ENCODE data around the gene GNG7. TPM values are rescaled to one million over a fixed set of nuclear protein-coding genes. Genes with fewer than 3 reads are reported as not detected.
"Not testable (repeated sequence)": the region's sequence is repeated elsewhere in the genome, so short reads cannot be mapped to it uniquely, and the experiment has no call there.

GNG7 gene
- total RNA-seq, 2 donors from 2014 or later = 12.3 to 12.4 TPM

DNA sequence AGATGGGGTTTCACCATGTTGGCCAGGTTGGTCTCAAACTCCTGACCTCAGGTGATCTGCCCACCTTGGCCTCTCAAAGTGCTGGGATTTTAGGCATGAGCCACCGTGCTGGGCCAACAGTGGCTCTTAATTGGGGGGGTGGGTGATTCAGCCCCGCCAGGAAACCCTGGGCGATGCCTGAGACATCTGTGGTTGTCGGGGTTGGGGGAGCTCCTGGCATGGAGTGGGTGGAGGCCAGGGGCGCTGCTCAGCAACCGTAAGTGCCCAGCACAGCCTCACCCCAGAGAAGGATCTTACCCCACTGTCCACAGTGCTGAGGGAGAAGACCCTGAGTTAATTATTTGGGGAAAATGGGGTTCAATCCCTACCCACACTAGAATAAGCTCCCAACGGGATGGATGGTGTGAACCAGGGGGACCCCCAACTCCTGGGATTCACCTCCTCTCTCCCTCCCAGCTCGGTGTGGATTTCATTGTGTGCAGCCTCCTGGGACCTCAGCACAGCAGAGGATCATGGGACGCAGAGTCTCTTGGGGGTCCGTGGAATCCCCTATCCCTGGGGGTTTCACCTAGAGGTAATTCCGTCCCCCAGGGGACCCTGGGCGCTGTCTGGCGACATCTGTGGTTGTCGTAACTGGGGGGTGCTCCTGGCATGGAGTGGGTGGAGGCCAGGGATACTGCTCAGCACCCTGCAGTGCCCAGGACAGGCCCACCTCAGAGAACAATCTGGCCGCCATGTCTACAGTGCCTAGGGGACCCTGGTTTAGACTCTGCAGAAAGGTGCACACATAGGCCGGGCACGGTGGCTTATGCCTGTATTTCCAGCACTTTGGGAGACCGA, 157.7 kb downstream of the GNG7 start:
- Histone ChIP-seq H3K36me3 (ENCODE audit: control insufficient read depth, insufficient read depth, low read length) (no peaks in the 10 kb centered on the region), H3K4me3 (ENCODE audit: low read length) (no peak overlapping the region), H3K4me1 (ENCODE audit: control insufficient read depth, insufficient read depth, low read length) (peaks cover 6% of the 10 kb centered on the region), H3K27ac (ENCODE audit: low read depth, low read length) (no peak overlapping the region), H3K9ac (ENCODE audit: extremely low read depth, low read length, poor library complexity, severe bottlenecking) (no peak overlapping the region), H3K27me3 (ENCODE audit: control insufficient read depth, insufficient read depth, low read length, poor library complexity, severe bottlenecking) (no peaks in the 10 kb centered on the region), H3K9me3 (ENCODE audit: control insufficient read depth, low read length) (no peaks in the 10 kb centered on the region)
- TF ChIP-seq, protein P1, sequence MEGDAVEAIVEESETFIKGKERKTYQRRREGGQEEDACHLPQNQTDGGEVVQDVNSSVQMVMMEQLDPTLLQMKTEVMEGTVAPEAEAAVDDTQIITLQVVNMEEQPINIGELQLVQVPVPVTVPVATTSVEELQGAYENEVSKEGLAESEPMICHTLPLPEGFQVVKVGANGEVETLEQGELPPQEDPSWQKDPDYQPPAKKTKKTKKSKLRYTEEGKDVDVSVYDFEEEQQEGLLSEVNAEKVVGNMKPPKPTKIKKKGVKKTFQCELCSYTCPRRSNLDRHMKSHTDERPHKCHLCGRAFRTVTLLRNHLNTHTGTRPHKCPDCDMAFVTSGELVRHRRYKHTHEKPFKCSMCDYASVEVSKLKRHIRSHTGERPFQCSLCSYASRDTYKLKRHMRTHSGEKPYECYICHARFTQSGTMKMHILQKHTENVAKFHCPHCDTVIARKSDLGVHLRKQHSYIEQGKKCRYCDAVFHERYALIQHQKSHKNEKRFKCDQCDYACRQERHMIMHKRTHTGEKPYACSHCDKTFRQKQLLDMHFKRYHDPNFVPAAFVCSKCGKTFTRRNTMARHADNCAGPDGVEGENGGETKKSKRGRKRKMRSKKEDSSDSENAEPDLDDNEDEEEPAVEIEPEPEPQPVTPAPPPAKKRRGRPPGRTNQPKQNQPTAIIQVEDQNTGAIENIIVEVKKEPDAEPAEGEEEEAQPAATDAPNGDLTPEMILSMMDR (conservative IDR thresholded peaks at IDR 0.05) = no peak
- no peak overlapping the region for H3K4me3 Mint-ChIP-seq
- no peak overlapping the region for H3K27ac Mint-ChIP-seq
- no peaks in the 10 kb centered on the region for H3K36me3 Mint-ChIP-seq (ENCODE audit: low read depth)
- peaks cover 12% of the 10 kb centered on the region for H3K4me1 Mint-ChIP-seq
- no peak for DNase-seq
- peaks cover 8% of the 10 kb centered on the region for H3K9me3 Mint-ChIP-seq
- H3K27me3 Mint-ChIP-seq (ENCODE audit: insufficient read depth) = no peaks in the 10 kb centered on the region
- 91 to 94% methylated on average over 12 to 18 of the region's 18 CpGs for WGBS, 2 experiments (ENCODE audit: insufficient coverage in 1 of 2, insufficient read length in 1 of 2)

DNA sequence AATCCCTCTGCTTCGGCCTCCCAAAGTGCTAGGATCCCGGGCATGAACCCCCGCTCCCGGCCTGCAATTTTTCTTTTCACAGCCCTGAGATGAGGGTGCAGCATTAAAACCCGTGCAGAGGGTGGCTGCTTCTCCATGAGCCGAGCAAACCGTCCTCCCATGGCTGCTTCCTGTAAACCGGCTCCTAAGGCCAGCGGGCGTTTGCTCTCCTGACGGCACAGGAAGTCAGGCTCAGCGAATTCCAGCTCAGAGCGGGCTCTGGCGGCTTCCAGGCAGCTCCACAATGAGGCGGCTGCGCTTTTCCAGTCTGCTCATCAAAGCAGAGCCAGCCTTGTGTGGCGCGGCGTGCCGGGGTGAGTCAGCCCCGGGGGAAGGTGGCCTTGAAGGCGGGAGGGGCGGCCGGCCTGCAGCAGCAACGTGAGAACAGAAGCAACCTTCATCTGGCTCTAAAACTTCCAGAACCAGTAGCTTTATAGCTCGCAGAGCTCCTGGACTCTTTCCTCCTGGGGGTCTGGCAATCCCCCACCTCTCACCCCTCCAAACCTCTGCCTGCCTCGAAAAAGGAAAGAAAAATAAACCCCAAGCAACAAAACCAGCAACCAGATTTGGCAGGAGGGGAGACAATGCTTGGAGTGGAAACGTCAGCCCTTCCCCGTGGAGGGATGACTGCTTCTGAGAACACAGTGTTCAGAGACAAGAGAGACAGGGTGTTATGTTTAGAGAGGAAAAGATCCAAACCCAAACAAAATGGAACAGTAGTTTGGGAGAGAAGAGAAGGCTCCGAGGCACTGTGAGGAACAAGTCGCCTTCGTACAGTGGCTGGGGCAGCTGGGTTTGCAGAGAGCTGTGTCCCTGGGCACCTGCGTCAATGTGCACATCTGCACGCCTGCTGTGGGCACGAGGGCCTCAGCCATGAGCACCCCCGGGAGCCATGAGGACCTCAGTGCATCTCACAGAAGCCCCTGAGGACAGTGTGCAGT, 158.7 kb downstream of the GNG7 start:
- H3K4me1 ChIP-seq (ENCODE audit: control insufficient read depth, insufficient read depth, low read length) = peaks cover 6% of the 10 kb centered on the region
- Mint-ChIP-seq H3K9me3 (no peaks in the 10 kb centered on the region), H3K27me3 (ENCODE audit: insufficient read depth) (no peaks in the 10 kb centered on the region), H3K4me1 (peaks cover 12% of the 10 kb centered on the region), H3K27ac (peak overlapping the region; percentile 99), H3K36me3 (ENCODE audit: low read depth) (no peaks in the 10 kb centered on the region), H3K4me3 (no peak overlapping the region)
- peak overlapping the region; percentile 96 for H3K27ac ChIP-seq (ENCODE audit: low read depth, low read length)
- H3K27me3 ChIP-seq (ENCODE audit: control insufficient read depth, insufficient read depth, low read length, poor library complexity, severe bottlenecking) = no peaks in the 10 kb centered on the region
- 30 to 35% methylated on average over 30 to 36 of the region's 36 CpGs for WGBS, 2 experiments (ENCODE audit: insufficient coverage in 1 of 2, insufficient read length in 1 of 2)
- H3K9me3 ChIP-seq (ENCODE audit: control insufficient read depth, low read length) = no peaks in the 10 kb centered on the region
- no peaks in the 10 kb centered on the region for H3K36me3 ChIP-seq (ENCODE audit: control insufficient read depth, insufficient read depth, low read length)
- TF ChIP-seq, protein P1 (conservative IDR thresholded peaks at IDR 0.05) = peak; percentile 44
- H3K4me3 ChIP-seq (ENCODE audit: low read length) = no peak overlapping the region
- DNase-seq = peak; percentile 97
- peak overlapping the region; percentile 33 for H3K9ac ChIP-seq (ENCODE audit: extremely low read depth, low read length, poor library complexity, severe bottlenecking)

DNA sequence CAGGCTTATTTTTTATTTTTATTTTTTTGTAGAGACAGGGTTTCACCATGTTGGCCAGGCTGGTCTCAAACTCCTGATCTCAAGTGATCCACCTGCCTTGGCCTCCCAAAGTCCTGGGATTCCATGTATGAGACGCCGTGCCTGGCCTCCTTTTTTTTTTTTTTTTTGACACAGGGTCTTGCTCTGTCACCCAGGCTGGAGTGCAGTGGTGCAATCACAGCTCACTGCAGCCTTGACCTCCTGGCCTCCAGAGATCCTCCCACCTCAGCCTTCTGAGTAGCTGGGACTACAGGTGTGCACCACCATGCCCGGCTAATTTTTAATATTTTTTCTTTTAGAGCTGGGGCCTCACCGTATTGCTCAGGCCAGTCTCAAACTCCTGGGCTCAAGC, 159.4 kb downstream of the GNG7 start:
- not testable (repeated sequence) for H3K9me3 ChIP-seq (ENCODE audit: control insufficient read depth, low read length); H3K4me3 Mint-ChIP-seq; H3K27me3 Mint-ChIP-seq (ENCODE audit: insufficient read depth); H3K27me3 ChIP-seq (ENCODE audit: control insufficient read depth, insufficient read depth, low read length, poor library complexity, severe bottlenecking); H3K4me1 ChIP-seq (ENCODE audit: control insufficient read depth, insufficient read depth, low read length); H3K9me3 Mint-ChIP-seq; H3K36me3 ChIP-seq (ENCODE audit: control insufficient read depth, insufficient read depth, low read length); H3K4me3 ChIP-seq (ENCODE audit: low read length); DNase-seq; H3K36me3 Mint-ChIP-seq (ENCODE audit: low read depth)
- Mint-ChIP-seq H3K4me1 (peaks cover 12% of the 10 kb centered on the region), H3K27ac (peak overlapping the region; percentile 99)
- H3K27ac ChIP-seq (ENCODE audit: low read depth, low read length) = peak overlapping the region; percentile 96
- H3K9ac ChIP-seq (ENCODE audit: extremely low read depth, low read length, poor library complexity, severe bottlenecking) = peak overlapping the region; percentile 33
- WGBS, 2 experiments (ENCODE audit: insufficient coverage in 1 of 2, insufficient read length in 1 of 2) = 48 to 50% methylated on average over 4 of the region's 4 CpGs
